ENCODE data around the gene KCNJ10.

The KCNJ10 gene

GRCh38 chr1:160098852-160099561, 29.0 kb upstream of the KCNJ10 start:
- H3K4me3 ChIP-seq (ENCODE audit: control insufficient read depth, low read depth, low read length), result peak overlapping the region; percentile 63
- TF ChIP-seq CTCF (conservative IDR thresholded peaks at IDR 0.05; ENCODE audit: control insufficient read depth, insufficient read depth, low read depth, low read length), result no peak
- DNase-seq (ENCODE audit: low read depth), result peak; percentile 84

DNA sequence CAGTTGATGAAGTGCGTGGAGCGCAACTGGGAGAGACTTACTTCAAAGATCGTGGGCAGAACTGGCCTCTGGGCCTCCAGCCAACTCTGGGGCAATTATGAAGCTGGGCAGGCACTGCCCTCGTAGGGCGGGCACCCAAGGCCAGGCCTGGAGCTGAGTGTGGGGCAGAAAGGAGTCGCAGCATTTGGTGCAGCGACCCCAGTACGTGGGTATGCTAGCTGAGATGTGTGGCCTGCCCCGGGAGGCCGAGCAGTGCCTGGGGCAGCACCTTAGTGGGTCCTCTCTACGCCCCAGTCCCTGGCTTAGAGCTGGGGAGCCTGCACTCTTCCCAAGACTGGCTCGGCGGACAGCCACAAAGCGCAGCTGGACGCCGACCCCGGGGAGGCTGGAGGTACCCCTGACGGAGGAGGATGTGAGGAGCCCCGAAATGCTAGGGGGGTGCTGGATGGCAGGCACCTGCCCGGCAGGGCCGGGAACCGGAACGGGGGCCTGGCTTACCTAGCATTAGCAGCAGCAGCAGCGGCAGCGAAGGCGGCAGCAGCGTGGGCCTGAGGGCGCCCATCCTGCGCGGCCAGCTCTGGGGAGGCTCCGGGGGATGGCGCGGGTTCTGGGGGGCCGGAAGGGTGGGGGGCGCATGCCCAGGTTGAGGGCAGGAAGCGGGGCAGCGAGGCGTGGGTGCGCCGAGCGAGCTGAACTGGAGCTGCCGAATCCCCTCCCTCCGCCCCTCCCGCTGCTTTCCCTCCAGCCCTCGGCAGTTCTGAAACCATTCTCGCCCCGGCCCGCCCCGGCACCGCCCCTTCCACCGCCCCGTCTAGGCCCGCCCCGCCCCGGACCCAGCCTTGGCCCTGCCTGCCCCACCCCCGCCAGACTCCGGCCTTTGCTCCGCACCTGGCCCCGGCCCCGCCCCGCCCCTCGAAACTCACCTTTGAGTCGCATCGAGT, 28.2 kb upstream of the KCNJ10 start, which contains the start of gene IGSF8:
Gene IGSF8, minus strand, starts transcription at position 709 of the 941 bp plus-strand sequence. Its CDS starts 147 bp downstream, at position 562.
- peak within 1 kb of the TSS; percentile 63 for H3K4me3 ChIP-seq (ENCODE audit: control insufficient read depth, low read depth, low read length)
- TF ChIP-seq CTCF (conservative IDR thresholded peaks at IDR 0.05; ENCODE audit: control insufficient read depth, insufficient read depth, low read depth, low read length), result no peak
- peak; percentile 60 for DNase-seq (ENCODE audit: low read depth)

DNA sequence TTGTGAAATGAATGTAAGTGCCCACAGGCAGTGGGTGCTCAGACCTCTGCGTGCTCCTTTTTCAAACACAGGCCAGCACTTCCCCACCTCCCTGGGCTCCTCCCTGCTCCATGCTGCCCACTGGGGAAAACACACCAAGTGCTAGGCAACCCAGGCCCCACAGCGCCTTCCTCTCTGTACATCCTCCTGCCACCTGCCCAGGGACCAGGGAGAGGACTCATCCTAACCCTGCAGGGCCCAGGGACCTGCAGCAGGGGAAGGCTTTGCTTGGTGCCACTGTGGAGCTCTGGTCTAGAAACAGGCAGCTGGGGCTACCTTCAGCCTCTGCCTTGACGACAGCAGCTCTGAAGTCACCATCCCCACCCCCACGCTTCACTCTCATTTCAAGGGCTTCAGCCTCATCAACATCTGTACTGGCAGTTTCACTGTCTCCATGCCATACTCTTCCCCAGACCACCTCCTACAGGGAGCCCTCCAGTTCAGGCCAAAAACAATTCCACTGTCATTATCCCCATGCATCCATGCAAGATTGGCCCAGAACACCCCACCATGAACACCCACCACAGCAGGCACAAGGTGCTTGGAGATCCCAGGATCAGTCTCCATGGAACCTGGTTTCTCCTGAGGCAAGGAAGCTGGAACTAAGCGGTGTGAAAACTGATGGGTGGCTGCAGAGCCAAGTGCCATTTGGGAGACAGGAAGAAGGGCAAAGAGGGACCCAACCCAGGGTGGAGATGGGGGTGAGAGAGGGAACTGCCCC, 27.4 kb upstream of the KCNJ10 start:
- TF ChIP-seq CTCF (conservative IDR thresholded peaks at IDR 0.05; ENCODE audit: control insufficient read depth, insufficient read depth, low read depth, low read length), result no peak
- no peak for DNase-seq (ENCODE audit: low read depth)
- H3K4me3 ChIP-seq (ENCODE audit: control insufficient read depth, low read depth, low read length), result peak overlapping the region; percentile 61

- DNase-seq (ENCODE audit: low read depth), result peak; percentile 62
- no peak for TF ChIP-seq CTCF (conservative IDR thresholded peaks at IDR 0.05; ENCODE audit: control insufficient read depth, insufficient read depth, low read depth, low read length)
- H3K4me3 ChIP-seq (ENCODE audit: control insufficient read depth, low read depth, low read length), result no peak overlapping the region
These were observed 26.5 kb upstream of the KCNJ10 start for GRCh38 chr1:160096274-160097116.

- TF ChIP-seq CTCF (conservative IDR thresholded peaks at IDR 0.05; ENCODE audit: control insufficient read depth, insufficient read depth, low read depth, low read length), result no peak
- H3K4me3 ChIP-seq (ENCODE audit: control insufficient read depth, low read depth, low read length), result no peak overlapping the region
- no peak for DNase-seq (ENCODE audit: low read depth)
These were observed 25.6 kb upstream of the KCNJ10 start for GRCh38 chr1:160095382-160096105.

Measured in fibroblast of mammary gland (primary cell).